NOMO-1 treated with dmso at 0.1 percent for 144 hours (cell line): ENCODE results near the gene PAPPA2.

Experiments
- DNase-seq: peaks from one replicate; lab custom pipeline; 2025; ENCODE audit not compliant: unreplicated experiment; lab: John Stamatoyannopoulos, UW

The PAPPA2 gene

GRCh38 chr1:176850871-176851270 lies 387.9 kb downstream of the PAPPA2 start:
- no peak for DNase-seq

- DNase-seq: no peak
These were observed 389.1 kb downstream of the PAPPA2 start for GRCh38 chr1:176852124-176852523.

GRCh38 chr1:176853503-176853902 lies 390.5 kb downstream of the PAPPA2 start:
- DNase-seq: no peak

GRCh38 chr1:176854121-176854520 lies 391.1 kb downstream of the PAPPA2 start:
- DNase-seq: no peak

GRCh38 chr1:176854758-176855745 lies 392.1 kb downstream of the PAPPA2 start:
- no peak for DNase-seq

- no peak for DNase-seq
These were observed 394.7 kb downstream of the PAPPA2 start for GRCh38 chr1:176857632-176858031.

GRCh38 chr1:176858433-176858916 lies 395.5 kb downstream of the PAPPA2 start:
- no peak for DNase-seq

GRCh38 chr1:176863613-176864012 lies 400.6 kb downstream of the PAPPA2 start:
- no peak for DNase-seq

- no peak for DNase-seq
These were observed 401.2 kb downstream of the PAPPA2 start for GRCh38 chr1:176864211-176864610.

GRCh38 chr1:176866011-176866714 lies 403.2 kb downstream of the PAPPA2 start:
- DNase-seq: no peak

- DNase-seq: no peak
These were observed 406.6 kb downstream of the PAPPA2 start for GRCh38 chr1:176869577-176869976.

- no peak for DNase-seq
These were observed 414.1 kb downstream of the PAPPA2 start for GRCh38 chr1:176876966-176877515.

GRCh38 chr1:176877557-176877956 lies 414.6 kb downstream of the PAPPA2 start:
- no peak for DNase-seq

GRCh38 chr1:176878750-176879536 lies 416.0 kb downstream of the PAPPA2 start:
- DNase-seq: no peak

- DNase-seq: no peak
These were observed 417.0 kb downstream of the PAPPA2 start for GRCh38 chr1:176879784-176880620.

- DNase-seq: no peak
These were observed 418.1 kb downstream of the PAPPA2 start for GRCh38 chr1:176880955-176881595.

GRCh38 chr1:176884286-176884685 lies 421.3 kb downstream of the PAPPA2 start:
- no peak for DNase-seq

- DNase-seq: no peak
These were observed 421.9 kb downstream of the PAPPA2 start for GRCh38 chr1:176884911-176885310.

- no peak for DNase-seq
These were observed 422.4 kb downstream of the PAPPA2 start for GRCh38 chr1:176885341-176885740.
